GM06990 (cell line): Measurements from ENCODE around the gene LY6G6F.

ENCODE experiments used
- DNase-seq: peaks from one replicate; pipeline ENCODE4 v3.0.0-alpha.2; 2011; ENCODE audit not compliant: insufficient read length; ENCODE audit errors: extremely low read depth
- H3K27me3 ChIP-seq: replicated peaks from 2 replicates; pipeline ENCODE4 v1.6.0; 2011; ENCODE audit warnings: low read length; ENCODE audit not compliant: control insufficient read depth, insufficient read depth
- H3K36me3 ChIP-seq: 2 replicates; pipeline ENCODE4 v1.5.1; 2011; ENCODE audit warnings: low read length; ENCODE audit not compliant: control insufficient read depth, insufficient read depth
- H3K4me3 ChIP-seq: replicated peaks from 2 replicates; pipeline ENCODE4 v1.5.1; 2011; ENCODE audit warnings: low read depth, mild to moderate bottlenecking, control low read depth, low read length
- CTCF ChIP-seq: IDR thresholded peaks from 2 replicates; pipeline ENCODE4 v1.5.1; 2011; ENCODE audit warnings: low read length, control low read depth, mild to moderate bottlenecking, inconsistent platforms; ENCODE audit not compliant: insufficient read depth, poor library complexity, severe bottlenecking

The LY6G6F gene

DNA sequence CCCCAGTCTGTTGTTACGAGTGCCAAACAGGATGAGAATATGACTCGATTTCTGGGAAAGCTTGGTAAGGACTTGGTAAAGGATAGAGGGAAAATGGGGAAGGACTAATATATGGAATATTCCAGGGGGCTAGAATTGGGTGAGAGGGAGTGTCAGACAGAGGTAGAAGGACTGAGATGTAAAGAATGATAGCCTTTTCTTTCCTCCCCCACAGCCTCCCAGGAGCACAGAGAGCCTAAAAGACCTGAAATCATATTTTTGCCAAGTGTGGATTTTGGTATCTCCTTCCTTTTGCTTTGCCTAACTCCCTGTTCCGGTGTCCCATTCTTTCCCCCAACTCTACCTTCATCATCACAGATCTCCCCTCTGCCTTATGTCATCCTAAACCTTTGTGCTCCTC lies 36.2 kb downstream of the LY6G6F start:
- no peaks in the 10 kb centered on the region for H3K27me3 ChIP-seq
- H3K36me3 ChIP-seq, result peaks cover 10% of the 10 kb centered on the region
- no peak for TF ChIP-seq CTCF
- no peak for DNase-seq
- no peak overlapping the region for H3K4me3 ChIP-seq

DNA sequence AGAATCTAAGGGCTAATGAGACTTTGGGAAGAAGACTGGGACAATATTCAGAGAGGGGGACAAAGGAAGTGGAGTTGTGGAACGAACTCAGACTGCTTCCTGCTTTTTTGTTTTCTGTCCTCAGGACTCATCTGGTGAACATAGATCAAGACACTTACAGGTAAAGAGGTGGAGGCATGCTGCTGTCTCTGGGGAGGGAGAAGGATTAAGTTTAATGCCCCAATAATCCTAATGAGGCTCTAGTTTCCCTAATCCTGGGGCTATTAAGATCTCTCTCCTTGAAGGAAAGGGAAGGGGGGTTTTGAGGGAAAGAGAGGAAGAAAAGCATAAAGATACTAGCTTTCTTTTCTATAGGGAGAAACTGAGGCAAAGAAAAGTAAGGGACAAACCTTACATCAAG lies 37.8 kb downstream of the LY6G6F start:
- DNase-seq, result no peak
- no peak overlapping the region for H3K4me3 ChIP-seq
- no peak for TF ChIP-seq CTCF
- peaks cover 12% of the 10 kb centered on the region for H3K36me3 ChIP-seq
- no peaks in the 10 kb centered on the region for H3K27me3 ChIP-seq

DNA sequence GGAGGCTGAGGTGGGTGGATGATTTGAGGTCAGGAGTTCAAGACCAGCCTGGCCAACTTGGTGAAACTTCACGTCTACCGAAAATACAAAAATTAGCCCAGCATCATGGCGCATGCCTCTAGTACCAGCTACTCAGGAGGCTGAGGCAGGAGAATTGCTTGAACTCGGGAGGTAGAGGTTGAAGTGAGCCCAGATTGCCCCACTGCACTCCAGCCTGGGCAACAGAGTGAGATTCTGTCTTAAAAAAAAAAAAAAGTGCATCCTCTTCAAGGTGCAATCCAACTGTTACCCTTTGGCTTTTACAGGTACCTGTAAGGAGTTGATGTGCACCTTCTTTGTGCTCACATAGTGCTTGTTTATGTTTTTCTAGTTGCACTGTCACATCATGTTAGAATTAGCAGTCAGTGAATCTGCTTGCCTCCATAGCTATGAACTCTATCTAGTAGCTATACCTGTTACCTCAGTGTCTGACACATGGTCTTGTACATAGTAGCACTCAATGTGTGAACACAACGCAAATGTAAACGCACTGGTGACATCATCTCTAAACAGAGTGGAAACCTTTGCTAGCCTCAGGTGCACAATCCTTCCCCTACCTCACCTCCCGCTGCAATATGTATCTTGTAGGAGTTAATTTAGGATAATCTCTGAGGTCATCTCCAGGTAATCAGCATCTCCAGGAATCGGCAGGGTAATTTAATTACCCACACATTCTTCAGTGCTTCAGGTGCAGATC lies 42.8 kb downstream of the LY6G6F start:
- no peaks in the 10 kb centered on the region for H3K27me3 ChIP-seq
- no peak overlapping the region for H3K4me3 ChIP-seq
- peaks cover 5% of the 10 kb centered on the region for H3K36me3 ChIP-seq
- no peak for DNase-seq
- no peak for TF ChIP-seq CTCF

DNA sequence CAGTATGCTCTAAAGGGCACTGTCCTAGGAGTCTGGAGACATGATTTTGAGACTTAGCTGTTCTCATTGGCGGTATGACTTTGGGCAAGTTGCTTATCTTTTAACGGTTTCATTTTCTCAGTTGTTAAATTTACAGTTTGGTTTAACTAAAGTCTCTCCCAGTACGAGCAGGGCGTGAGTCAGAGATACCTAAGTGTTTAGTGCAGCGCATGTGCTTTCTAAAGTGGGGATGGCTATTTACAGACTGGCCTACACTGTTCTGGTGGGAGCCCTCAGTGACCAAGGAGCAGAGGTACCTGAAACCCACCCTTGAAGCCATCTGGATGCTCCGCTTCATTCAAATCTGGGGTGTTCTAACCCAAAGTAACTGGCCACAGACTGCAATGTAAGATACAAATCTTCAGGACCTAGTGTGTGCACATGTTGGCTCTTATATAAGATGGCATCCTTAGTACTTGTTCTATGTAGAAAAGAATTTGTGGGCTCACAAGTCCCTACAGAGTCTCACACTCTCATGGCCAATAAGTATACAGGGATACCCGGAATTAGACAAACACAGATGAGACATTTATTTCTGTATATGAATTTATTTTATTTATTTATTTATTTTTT lies 43.9 kb downstream of the LY6G6F start:
- Histone ChIP-seq H3K36me3 (peaks cover 5% of the 10 kb centered on the region), H3K27me3 (no peaks in the 10 kb centered on the region), H3K4me3 (no peak overlapping the region)
- DNase-seq, result no peak
- no peak for TF ChIP-seq CTCF

GRCh38 chr6:31752739-31753319 lies 46.2 kb downstream of the LY6G6F start:
- DNase-seq, result no peak
- no peak for TF ChIP-seq CTCF
- Histone ChIP-seq H3K27me3 (no peaks in the 10 kb centered on the region), H3K4me3 (no peak overlapping the region), H3K36me3 (peaks cover 2% of the 10 kb centered on the region)
